Measurements from ENCODE around the gene GBGT1.

GBGT1 gene

DNA sequence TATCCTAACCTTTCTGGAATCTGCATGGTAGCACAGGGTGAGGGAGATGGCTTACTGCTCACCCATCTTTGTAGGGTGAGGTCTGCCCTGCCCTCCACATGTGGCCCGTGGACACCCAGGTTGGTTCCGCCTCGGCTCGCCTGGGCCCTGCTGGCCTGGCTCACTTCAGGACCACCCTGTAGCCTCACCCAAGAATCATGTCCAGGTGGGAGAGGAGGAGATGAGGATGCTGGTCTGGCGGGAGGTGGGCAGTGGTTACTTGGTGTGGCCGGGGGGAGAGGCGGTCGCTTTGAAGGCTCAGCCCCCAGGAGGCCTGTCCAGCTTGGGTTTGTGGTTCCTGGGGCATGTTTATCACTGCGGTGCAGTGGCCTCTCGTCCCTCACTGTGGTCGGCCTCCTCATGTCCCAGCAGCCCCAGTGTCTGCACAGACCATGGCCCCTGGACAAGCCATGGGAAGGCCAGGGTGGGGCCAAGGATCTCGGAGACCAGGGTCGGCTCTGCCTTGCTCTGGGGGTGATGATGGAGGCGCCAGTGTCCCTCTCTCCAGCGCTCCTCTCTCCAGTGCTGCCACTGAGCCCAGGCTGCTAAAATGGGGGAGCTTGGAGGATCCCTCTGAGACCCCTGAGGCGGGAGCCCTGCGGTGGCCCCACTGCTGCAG lies 40.8 kb upstream of the GBGT1 start:
- Histone ChIP-seq H3K4me3 (ENCODE audit: low read length) (no peak overlapping the region), H3K27me3 (ENCODE audit: insufficient read depth, low read length) (peaks cover 45% of the 10 kb centered on the region), H3K4me1 (ENCODE audit: insufficient read depth, low read length) (no peaks in the 10 kb centered on the region), H3K9ac (ENCODE audit: low read depth, low read length) (no peak overlapping the region), H3K36me3 (ENCODE audit: insufficient read depth, low read depth, low read length) (no peaks in the 10 kb centered on the region), H3K27ac (ENCODE audit: low read length) (no peak overlapping the region), H3K9me3 (ENCODE audit: insufficient read depth, low read depth, low read length) (no peaks in the 10 kb centered on the region)

DNA sequence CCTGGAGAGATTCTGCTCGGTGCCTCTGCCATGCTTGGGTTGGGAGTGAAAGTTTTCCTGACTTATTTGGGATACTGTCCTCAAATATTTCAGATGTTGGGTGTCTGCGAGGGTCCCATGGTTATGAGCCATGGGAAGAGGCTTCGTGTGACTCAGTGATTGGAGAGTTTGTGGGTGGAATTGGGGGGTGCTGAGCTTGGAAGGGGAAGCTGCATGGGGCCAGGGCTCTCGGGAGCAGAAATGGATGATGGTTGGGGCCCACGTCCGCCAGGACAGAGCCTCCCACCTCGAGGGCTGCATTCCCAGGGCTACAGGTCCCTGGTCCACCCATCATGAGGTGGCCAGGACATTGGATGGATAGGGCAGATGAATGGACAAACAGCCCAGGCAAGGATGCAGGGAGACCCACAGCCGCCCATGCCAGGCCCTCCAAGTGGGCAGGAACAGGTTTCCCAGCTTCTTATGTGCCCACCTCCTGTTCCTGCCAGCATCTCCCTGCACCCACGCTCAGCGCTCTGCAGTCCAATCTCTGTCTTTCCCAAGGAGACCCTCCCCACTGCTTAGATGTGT lies 39.9 kb upstream of the GBGT1 start:
- H3K9me3 ChIP-seq (ENCODE audit: insufficient read depth, low read depth, low read length): no peaks in the 10 kb centered on the region
- no peaks in the 10 kb centered on the region for H3K4me1 ChIP-seq (ENCODE audit: insufficient read depth, low read length)
- no peak overlapping the region for H3K9ac ChIP-seq (ENCODE audit: low read depth, low read length)
- no peaks in the 10 kb centered on the region for H3K36me3 ChIP-seq (ENCODE audit: insufficient read depth, low read depth, low read length)
- peaks cover 45% of the 10 kb centered on the region for H3K27me3 ChIP-seq (ENCODE audit: insufficient read depth, low read length)
- no peak overlapping the region for H3K27ac ChIP-seq (ENCODE audit: low read length)
- no peak overlapping the region for H3K4me3 ChIP-seq (ENCODE audit: low read length)

DNA sequence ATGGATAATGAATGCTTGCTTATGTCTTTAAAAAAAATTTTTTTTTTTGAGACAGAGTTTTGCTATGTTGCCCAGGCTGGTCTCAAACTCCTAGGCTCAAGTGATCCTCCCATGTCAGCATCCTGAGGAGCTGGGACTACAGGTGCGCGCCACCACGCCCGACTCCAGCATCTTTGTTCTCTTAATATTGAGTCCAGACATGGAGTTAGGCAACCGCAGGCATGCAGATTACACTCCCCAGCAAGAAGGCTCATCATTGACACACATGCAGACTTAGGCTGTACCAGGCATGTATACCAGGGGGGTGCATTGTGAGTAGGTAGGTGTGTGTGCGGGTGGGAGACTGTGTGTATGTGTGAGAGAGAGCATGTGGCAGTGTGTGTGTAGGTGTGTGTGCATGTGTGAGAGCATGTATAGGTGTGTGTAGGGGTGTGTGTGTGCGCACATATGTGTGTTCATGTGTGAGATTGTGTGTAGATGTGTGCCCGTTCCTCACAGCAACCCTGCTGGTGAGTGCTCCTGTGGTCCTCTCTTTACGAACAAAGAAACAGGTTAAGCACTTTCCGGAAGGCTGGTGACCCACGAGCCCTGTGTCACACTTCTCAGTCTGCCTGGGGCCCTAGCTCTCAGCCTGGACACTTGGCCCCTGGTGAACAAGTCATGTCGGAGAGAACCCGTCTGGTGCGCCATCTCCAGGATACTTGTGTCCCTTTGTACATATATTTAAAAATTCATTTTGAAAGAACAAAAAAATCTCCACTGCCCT lies 39.2 kb upstream of the GBGT1 start:
- Histone ChIP-seq H3K9me3 (ENCODE audit: insufficient read depth, low read depth, low read length) (no peaks in the 10 kb centered on the region), H3K9ac (ENCODE audit: low read depth, low read length) (no peak overlapping the region), H3K4me3 (ENCODE audit: low read length) (no peak overlapping the region), H3K4me1 (ENCODE audit: insufficient read depth, low read length) (no peaks in the 10 kb centered on the region), H3K36me3 (ENCODE audit: insufficient read depth, low read depth, low read length) (no peaks in the 10 kb centered on the region), H3K27me3 (ENCODE audit: insufficient read depth, low read length) (peaks cover 45% of the 10 kb centered on the region), H3K27ac (ENCODE audit: low read length) (no peak overlapping the region)

DNA sequence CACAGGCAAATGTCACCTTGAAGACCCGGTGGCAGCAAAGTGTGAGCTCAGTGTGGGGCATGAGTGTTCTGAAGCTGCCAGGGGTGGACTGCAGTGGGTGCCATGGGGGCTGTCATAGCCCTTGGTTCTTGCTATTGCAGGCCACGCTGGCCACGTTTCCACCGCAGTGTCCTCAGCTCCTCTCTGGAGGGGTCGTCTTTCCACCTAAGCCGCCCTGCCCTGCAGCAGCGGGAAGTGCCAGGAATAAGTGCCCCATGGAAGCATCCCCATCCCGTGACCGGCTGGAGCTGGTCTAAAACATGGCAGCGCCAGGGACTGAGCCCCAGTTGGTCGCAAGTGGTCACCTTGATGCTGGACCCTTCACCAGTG lies 38.4 kb upstream of the GBGT1 start:
- no peaks in the 10 kb centered on the region for H3K9me3 ChIP-seq (ENCODE audit: insufficient read depth, low read depth, low read length)
- no peak overlapping the region for H3K9ac ChIP-seq (ENCODE audit: low read depth, low read length)
- no peaks in the 10 kb centered on the region for H3K4me1 ChIP-seq (ENCODE audit: insufficient read depth, low read length)
- H3K27ac ChIP-seq (ENCODE audit: low read length): no peak overlapping the region
- H3K27me3 ChIP-seq (ENCODE audit: insufficient read depth, low read length): peaks cover 39% of the 10 kb centered on the region
- H3K36me3 ChIP-seq (ENCODE audit: insufficient read depth, low read depth, low read length): no peaks in the 10 kb centered on the region
- no peak overlapping the region for H3K4me3 ChIP-seq (ENCODE audit: low read length)

DNA sequence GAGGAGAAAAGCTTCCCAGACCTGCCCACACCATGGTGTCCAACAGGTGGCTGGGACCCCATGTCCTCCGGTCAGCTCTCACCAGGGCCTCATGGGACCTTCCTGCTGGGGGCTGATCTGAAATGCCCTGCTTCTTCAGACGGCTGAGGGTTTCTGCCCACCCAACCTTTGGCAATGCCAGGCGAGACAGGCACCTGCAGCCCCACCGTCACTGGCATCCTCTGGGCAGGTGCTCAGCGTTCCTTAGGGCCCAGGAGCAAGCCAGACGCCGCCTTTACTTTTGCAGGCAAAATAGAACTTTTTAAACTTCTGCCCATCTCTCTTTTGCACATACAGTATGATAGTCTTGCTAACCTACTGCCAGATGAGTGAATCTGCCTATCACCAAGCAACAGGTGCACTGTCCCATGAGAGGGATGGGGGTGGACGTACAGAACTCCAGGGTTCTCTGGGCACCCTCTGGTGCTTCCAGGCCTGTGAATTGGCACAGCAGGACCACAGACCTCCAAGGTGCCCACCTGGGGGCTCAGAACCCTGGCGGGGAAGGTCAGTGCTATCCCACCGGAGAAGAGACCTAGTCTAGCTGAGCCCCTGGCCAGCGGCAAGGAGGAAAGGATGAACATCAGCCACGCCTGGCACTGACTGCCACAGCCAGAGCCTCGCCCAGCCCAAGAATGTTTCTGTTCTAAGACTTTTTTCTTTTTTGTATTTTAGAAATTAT lies 37.9 kb upstream of the GBGT1 start:
- no peaks in the 10 kb centered on the region for H3K9me3 ChIP-seq (ENCODE audit: insufficient read depth, low read depth, low read length)
- peaks cover 34% of the 10 kb centered on the region for H3K27me3 ChIP-seq (ENCODE audit: insufficient read depth, low read length)

DNA sequence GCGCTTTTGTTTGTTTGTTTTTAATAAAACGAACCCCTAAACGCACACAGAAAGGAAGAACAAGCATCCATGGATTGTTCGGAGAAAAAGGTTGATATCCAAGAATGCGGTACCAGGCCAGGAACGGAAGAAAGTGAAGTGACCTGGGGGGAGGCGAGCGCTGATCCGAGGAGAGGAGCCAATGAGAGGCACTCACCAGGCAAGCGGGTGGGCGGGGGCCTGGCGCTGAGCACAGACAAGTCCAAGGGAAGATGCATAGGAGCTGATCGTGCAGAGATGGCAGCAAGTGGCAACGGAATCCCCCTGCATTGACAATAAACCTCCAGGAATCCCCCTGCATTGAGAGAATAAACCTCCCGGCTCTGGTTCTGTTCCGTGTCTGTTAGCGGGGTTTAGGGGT lies 36.9 kb upstream of the GBGT1 start:
- Histone ChIP-seq H3K27me3 (ENCODE audit: insufficient read depth, low read length) (peaks cover 28% of the 10 kb centered on the region), H3K36me3 (ENCODE audit: insufficient read depth, low read depth, low read length) (no peaks in the 10 kb centered on the region), H3K27ac (ENCODE audit: low read length) (no peak overlapping the region), H3K9me3 (ENCODE audit: insufficient read depth, low read depth, low read length) (no peaks in the 10 kb centered on the region), H3K4me3 (ENCODE audit: low read length) (no peak overlapping the region), H3K4me1 (ENCODE audit: insufficient read depth, low read length) (no peaks in the 10 kb centered on the region), H3K9ac (ENCODE audit: low read depth, low read length) (no peak overlapping the region)

More for the DNA sequence above, 37.9 kb upstream of the GBGT1 start:
- Histone ChIP-seq H3K4me3 (ENCODE audit: low read length) (no peak overlapping the region), H3K4me1 (ENCODE audit: insufficient read depth, low read length) (no peaks in the 10 kb centered on the region), H3K27ac (ENCODE audit: low read length) (no peak overlapping the region), H3K9ac (ENCODE audit: low read depth, low read length) (no peak overlapping the region), H3K36me3 (ENCODE audit: insufficient read depth, low read depth, low read length) (no peaks in the 10 kb centered on the region)

DNA sequence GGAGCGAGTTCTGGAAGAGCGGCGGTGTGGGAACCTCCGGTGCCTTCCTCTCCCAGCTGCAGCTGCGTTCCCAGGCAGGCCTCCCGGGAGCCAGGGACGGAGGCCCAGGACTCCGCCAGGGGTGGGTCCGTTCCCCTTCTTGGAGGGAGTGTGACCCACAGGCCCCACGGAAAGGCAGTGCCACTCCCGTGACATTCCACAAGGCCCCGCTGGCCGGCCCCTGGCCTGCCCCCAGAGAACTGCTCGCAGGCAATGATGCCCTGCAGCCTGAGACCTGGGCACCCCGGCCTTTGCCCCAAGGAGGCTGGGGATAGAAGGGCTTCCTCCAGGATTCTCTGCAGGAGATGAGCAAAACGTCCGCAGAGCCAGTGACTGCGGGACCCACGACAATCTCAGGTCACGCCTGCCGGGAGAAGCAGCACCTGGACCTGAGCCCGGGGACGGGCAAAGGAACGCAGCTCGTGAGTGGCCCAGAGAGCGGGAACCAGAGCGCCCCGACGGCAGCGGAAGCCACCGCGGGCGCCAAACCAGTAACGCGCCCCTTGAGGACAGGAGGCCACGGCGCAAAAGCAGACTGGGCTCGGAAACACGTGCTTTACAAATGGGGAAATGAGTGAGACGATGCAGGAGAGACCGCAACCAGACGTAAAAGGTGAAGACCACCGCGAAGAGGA lies 36.1 kb upstream of the GBGT1 start:
- Histone ChIP-seq H3K36me3 (ENCODE audit: insufficient read depth, low read depth, low read length) (no peaks in the 10 kb centered on the region), H3K4me3 (ENCODE audit: low read length) (no peak overlapping the region), H3K27ac (ENCODE audit: low read length) (no peak overlapping the region), H3K9ac (ENCODE audit: low read depth, low read length) (no peak overlapping the region), H3K27me3 (ENCODE audit: insufficient read depth, low read length) (peaks cover 28% of the 10 kb centered on the region), H3K9me3 (ENCODE audit: insufficient read depth, low read depth, low read length) (0 out of 2 replicates have a peak, but pooled peaks cover 3% of the 10 kb centered on the region), H3K4me1 (ENCODE audit: insufficient read depth, low read length) (no peaks in the 10 kb centered on the region)

DNA sequence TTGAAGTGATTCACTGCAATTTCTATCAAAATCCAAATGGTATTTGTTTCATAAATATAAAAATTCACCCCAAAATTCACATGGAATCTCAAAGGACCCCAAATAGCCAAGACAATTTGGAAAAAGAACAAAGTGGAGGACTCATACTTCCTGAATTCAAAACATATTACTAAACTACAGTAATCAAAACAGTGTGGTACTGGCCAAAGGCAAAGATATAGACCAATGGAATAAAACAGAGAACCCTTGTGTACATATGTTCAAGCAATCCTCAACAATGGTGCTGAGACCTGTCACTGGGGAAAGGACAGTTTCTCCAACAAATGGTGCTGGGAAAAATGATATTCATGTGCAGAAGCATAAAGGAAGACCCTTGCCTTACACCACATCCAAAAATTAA lies 31.3 kb upstream of the GBGT1 start:
- H3K27me3 ChIP-seq (ENCODE audit: insufficient read depth, low read length): peaks cover 7% of the 10 kb centered on the region; the same call in 1 of the 2 replicates
- no peak overlapping the region for H3K27ac ChIP-seq (ENCODE audit: low read length)
- no peaks in the 10 kb centered on the region for H3K36me3 ChIP-seq (ENCODE audit: insufficient read depth, low read depth, low read length)
- no peak overlapping the region for H3K9ac ChIP-seq (ENCODE audit: low read depth, low read length)
- H3K4me3 ChIP-seq (ENCODE audit: low read length): no peak overlapping the region
- no peaks in the 10 kb centered on the region for H3K4me1 ChIP-seq (ENCODE audit: insufficient read depth, low read length)
- H3K9me3 ChIP-seq (ENCODE audit: insufficient read depth, low read depth, low read length): 0 out of 2 replicates have a peak, but pooled peaks cover 3% of the 10 kb centered on the region

DNA sequence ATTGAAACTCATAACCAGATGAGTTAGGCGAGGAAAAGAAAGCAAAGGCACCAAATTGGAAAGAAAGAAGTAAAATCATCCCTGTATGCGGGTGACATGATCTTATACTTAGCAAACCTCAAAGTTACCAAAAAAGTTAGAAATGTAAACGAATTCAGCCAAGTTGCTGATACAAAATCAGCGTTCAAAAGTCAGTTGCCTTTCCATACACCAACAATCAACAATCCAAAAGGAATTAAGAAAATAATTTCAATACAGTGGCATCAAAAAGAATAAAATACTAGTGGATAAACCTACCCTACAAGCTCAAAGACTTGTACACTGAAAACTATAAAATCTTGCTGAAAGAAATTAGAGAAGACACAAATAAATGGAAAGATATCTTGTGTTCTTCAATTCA lies 30.9 kb upstream of the GBGT1 start:
- Histone ChIP-seq H3K27ac (ENCODE audit: low read length) (no peak overlapping the region), H3K4me3 (ENCODE audit: low read length) (no peak overlapping the region), H3K9me3 (ENCODE audit: insufficient read depth, low read depth, low read length) (0 out of 2 replicates have a peak, but pooled peaks cover 3% of the 10 kb centered on the region), H3K4me1 (ENCODE audit: insufficient read depth, low read length) (no peaks in the 10 kb centered on the region), H3K36me3 (ENCODE audit: insufficient read depth, low read depth, low read length) (no peaks in the 10 kb centered on the region), H3K27me3 (ENCODE audit: insufficient read depth, low read length) (peaks cover 6% of the 10 kb centered on the region; the same call in 1 of the 2 replicates), H3K9ac (ENCODE audit: low read depth, low read length) (no peak overlapping the region)

DNA sequence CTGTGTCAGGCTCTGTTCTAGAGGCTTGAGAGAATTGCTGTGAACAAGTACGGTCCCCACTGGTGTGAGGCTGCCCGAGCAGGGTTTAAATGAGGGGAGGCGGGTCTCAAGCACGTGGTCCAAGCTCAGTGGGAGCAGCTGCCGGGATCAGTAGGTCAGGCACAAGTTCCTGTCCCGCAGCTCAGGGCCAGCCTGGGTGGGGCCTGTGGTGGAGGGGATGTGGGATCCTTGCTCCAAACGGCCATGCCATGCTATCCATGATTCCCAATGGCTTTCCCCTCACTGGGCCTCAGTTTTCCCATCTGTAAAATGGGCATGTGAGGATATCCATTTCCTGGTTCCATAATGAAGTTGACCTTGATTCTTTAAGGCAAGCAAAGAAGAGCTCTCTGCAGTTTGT lies 28.3 kb upstream of the GBGT1 start:
- Histone ChIP-seq H3K27ac (ENCODE audit: low read length) (no peak overlapping the region), H3K27me3 (ENCODE audit: insufficient read depth, low read length) (peaks cover 21% of the 10 kb centered on the region), H3K9ac (ENCODE audit: low read depth, low read length) (no peak overlapping the region), H3K4me3 (ENCODE audit: low read length) (no peak overlapping the region), H3K36me3 (ENCODE audit: insufficient read depth, low read depth, low read length) (no peaks in the 10 kb centered on the region), H3K4me1 (ENCODE audit: insufficient read depth, low read length) (no peaks in the 10 kb centered on the region; the same call in 1 of the 2 replicates), H3K9me3 (ENCODE audit: insufficient read depth, low read depth, low read length) (0 out of 2 replicates have a peak, but pooled peaks cover 3% of the 10 kb centered on the region)

DNA sequence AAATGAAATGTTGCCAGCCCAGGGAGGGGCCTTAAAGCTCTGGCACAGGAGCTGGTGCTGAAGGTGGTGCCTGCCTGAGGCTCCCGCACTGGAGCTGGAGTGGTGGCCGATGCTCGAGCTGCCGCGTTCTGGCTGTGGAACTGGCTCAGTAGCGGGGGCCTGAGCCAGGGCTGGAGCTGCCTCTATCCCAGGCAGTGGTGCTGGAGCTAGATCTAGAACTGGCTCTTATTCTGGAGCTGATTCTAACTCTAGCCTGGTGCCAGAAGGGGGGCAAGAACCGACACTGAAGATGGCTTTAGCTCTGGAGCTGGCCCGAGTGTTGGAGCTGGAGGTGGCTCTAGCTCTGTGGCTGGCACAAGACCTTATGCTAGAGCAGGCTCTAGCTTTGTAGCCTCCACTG lies 26.1 kb upstream of the GBGT1 start:
- peaks cover 25% of the 10 kb centered on the region for H3K27me3 ChIP-seq (ENCODE audit: insufficient read depth, low read length)
- H3K4me1 ChIP-seq (ENCODE audit: insufficient read depth, low read length): no peaks in the 10 kb centered on the region; the same call in 1 of the 2 replicates
- H3K9me3 ChIP-seq (ENCODE audit: insufficient read depth, low read depth, low read length): 0 out of 2 replicates have a peak, but pooled peaks cover under 1% of the 10 kb centered on the region
- no peak overlapping the region for H3K27ac ChIP-seq (ENCODE audit: low read length)
- H3K9ac ChIP-seq (ENCODE audit: low read depth, low read length): no peak overlapping the region
- no peaks in the 10 kb centered on the region for H3K36me3 ChIP-seq (ENCODE audit: insufficient read depth, low read depth, low read length)
- H3K4me3 ChIP-seq (ENCODE audit: low read length): no peak overlapping the region
